Psoas muscle (tissue), 8 donors: ENCODE measurements around the gene L3MBTL1. TPM values are rescaled to one million over a fixed set of nuclear protein-coding genes. Genes with fewer than 3 reads are reported as not detected.
"Not testable (repeated sequence)": the region's sequence is repeated elsewhere in the genome, so short reads cannot be mapped to it uniquely, and the experiment has no call there.

Experiments
- ATAC-seq, 4 donors: fragments of 200-7000 bp; cut with Tn5 transposase; one replicate each; pipeline ENCODE4 v1.9.1; 2020; ENCODE audit warnings: moderate library complexity in 3 of 4, mild to moderate bottlenecking in 2 of 4
- DNase-seq, 2 donors: peaks; one replicate each; pipeline ENCODE4 v3.0.0-alpha.2; 2020
- H3K27ac ChIP-seq: fragments of 200-600 bp; one replicate; pipeline ENCODE4 v1.8.0; 2022
- H3K27me3 ChIP-seq, 3 donors: fragments of 200-600 bp in 1 of 3; one replicate each; pipeline versions ENCODE4 v1.6.1 to v1.8.0; 2013 to 2022; ENCODE audit warnings: low read length in 2 of 3, mild to moderate bottlenecking in 2 of 3, moderate library complexity in 1 of 3; ENCODE audit not compliant: insufficient read depth in 3 of 3
- H3K36me3 ChIP-seq, 2 donors: fragments of 200-600 bp in 1 of 2; one replicate each; pipeline versions ENCODE4 v1.6.1 to v1.8.0; 2013 to 2022; ENCODE audit warnings: low read depth in 1 of 2, mild to moderate bottlenecking in 1 of 2, moderate library complexity in 1 of 2; ENCODE audit not compliant: insufficient read depth in 1 of 2
- H3K4me1 ChIP-seq: fragments of 200-600 bp; one replicate; pipeline ENCODE4 v1.8.0; 2022
- H3K4me3 ChIP-seq: fragments of 200-600 bp; one replicate; pipeline ENCODE4 v1.8.0; 2022; ENCODE audit warnings: mild to moderate bottlenecking
- H3K9me3 ChIP-seq: fragments of 200-600 bp; one replicate; pipeline ENCODE4 v1.8.0; 2022
- WGBS, 3 donors: extraction: QIAGEN DNeasy Blood & Tissue Kit; methylation state at CpG; one replicate each; pipeline versions ENCODE4 v1.1.6 to v1.1.7; 2013; 5-methylcytosine and 5-hydroxymethylcytosine counted together
- intact Hi-C, 2 donors: fragments of 100-400 bp; cut with DNase I; formaldehyde crosslinking; loops; one replicate each; pipeline versions ENCODE4 v1.11.0 to v1.14.2; 2022
- polyA plus RNA-seq, 3 donors: library from polyadenylated mRNA; stranded (reverse); fragments of 200-250 nt; gene quantifications; one replicate each; pipeline ENCODE4 v1.2.3, GENCODE V29; 2013
- total RNA-seq, 4 donors: library from RNA; stranded (reverse); fragmentation: NEBNext Ultra II Directional in 2 of 4; extraction: Animal tissue kit (Norgen Biotek cat#: 25700) in 2 of 4; gene quantifications; one replicate each; pipeline versions ENCODE4 v1.2.1 to v1.2.4, GENCODE V29; 2021 to 2023
- TF ChIP-seq, protein P1 (sequence below): fragments of 200-600 bp; IDR thresholded peaks from one replicate; pipeline ENCODE4 v1.8.0; 2022; ENCODE audit warnings: antibody characterized with exemption
- donor health status: healthy with polysubstance abuse.
- donor health status: DM: no; HTN: no; CAD: no; lungs with moderate emphysema.
- donor health status: Bipolar disorder and iron deficiency.
- donor health status: healthy.
- donor health status: DM: yes; HTN: yes; CAD: no.
- donor health status: DM: no; HTN: no; CAD: no.
- donor health status: DM: no; HTN: no; CAD: no.
- donor health status: DM: yes; HTN: yes; CAD: no.

Gene L3MBTL1
- total and polyA plus RNA-seq, 7 donors = 0.82 to 4.3 (median 3.2) TPM

DNA sequence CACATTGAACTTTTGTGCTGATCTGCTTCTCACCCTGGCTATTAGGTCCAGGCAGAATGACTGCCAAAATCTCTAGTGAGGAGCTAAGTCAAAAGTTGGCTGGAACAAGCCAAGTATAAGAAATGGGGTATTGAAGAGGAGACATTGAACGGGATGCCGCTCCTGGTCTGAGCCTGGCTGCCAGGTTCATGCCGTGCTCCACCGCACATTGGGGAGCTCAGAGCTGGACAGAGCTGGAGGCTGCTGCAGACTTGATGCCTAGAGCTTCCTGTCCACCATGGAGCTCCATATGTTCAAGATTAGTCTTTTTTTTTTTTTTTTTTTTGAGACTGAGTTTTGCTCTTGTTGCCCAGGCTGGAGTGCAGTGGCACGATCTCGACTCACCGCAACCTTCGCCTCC, 79.1 kb downstream of the L3MBTL1 start:
- H3K36me3 ChIP-seq = no peaks in the 10 kb centered on the region
- ATAC-seq (no peak), DNase-seq (no peak)
- H3K4me3 ChIP-seq = no peak overlapping the region
- 80 to 88% (median 83%) methylated on average over 8 of the region's 8 CpGs for WGBS, 3 donors
- intact Hi-C loops = no loop called here
- H3K9me3 ChIP-seq = no peaks in the 10 kb centered on the region
- no peak overlapping the region for H3K27ac ChIP-seq
- no peaks in the 10 kb centered on the region for H3K27me3 ChIP-seq
- TF ChIP-seq, protein P1, sequence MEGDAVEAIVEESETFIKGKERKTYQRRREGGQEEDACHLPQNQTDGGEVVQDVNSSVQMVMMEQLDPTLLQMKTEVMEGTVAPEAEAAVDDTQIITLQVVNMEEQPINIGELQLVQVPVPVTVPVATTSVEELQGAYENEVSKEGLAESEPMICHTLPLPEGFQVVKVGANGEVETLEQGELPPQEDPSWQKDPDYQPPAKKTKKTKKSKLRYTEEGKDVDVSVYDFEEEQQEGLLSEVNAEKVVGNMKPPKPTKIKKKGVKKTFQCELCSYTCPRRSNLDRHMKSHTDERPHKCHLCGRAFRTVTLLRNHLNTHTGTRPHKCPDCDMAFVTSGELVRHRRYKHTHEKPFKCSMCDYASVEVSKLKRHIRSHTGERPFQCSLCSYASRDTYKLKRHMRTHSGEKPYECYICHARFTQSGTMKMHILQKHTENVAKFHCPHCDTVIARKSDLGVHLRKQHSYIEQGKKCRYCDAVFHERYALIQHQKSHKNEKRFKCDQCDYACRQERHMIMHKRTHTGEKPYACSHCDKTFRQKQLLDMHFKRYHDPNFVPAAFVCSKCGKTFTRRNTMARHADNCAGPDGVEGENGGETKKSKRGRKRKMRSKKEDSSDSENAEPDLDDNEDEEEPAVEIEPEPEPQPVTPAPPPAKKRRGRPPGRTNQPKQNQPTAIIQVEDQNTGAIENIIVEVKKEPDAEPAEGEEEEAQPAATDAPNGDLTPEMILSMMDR = no peak
- peaks cover 4% of the 10 kb centered on the region for H3K4me1 ChIP-seq

DNA sequence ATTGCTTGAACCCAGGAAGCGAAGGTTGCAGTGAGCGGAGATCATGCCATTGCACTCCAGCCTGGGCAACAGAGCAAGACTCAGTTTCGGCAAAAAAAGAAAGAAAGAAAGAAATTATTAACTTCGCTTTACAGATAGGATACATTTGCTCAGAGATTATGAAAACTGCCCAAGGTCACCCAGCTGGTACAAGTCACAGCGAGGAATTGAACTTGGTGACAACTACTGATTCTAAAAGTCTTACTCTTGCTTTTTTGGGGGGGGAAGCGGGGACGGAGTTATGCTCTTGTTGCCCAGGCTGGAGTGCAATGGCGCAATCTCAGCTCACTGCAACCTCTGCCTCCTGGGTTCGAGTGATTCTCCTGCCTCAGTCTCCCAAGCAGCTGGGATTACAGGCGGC, 81.0 kb downstream of the L3MBTL1 start:
- H3K27me3 ChIP-seq, H3K9me3 ChIP-seq, H3K36me3 ChIP-seq, DNase-seq, intact Hi-C loops, H3K4me1 ChIP-seq, H3K4me3 ChIP-seq, ATAC-seq, H3K27ac ChIP-seq: not testable (repeated sequence)
- 93 to 97% (median 97%) methylated on average over 10 of the region's 10 CpGs for WGBS, 3 donors

DNA sequence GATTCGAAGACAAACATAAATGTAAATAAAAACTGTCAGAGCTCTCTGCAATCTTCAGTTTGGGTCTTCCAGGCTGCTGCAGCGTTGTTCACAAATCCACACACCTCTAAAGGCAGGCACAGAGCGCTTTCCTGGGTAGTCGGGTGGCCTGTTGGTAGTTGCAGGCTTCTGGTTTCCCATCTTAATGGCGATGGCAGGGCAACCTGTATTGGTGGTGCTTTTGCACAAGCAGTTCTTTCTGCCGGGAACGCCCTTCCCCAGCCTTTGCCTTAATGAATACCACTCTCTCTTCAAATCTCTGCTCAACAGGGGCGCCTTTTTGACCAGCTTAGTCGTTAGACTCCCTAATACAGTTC, 82.5 kb downstream of the L3MBTL1 start:
- Histone ChIP-seq H3K9me3 (no peaks in the 10 kb centered on the region), H3K4me1 (peaks cover 5% of the 10 kb centered on the region), H3K27ac (peak overlapping the region; percentile 79), H3K36me3 (peaks cover 0 to 10% of the 10 kb centered on the region in 2 donors), H3K27me3 (no peaks in the 10 kb centered on the region), H3K4me3 (peak overlapping the region; percentile 89)
- 25 to 33% (median 29%) methylated on average over 8 to 9 of the region's 9 CpGs for WGBS, 3 donors
- intact Hi-C loops = loop anchor here (5.0 kb wide), 1 partner anchor 133 kb away; the partner anchor contains the start of gene SRSF6 (in 2 of the 2)
- TF ChIP-seq, protein P1 = no peak
- ATAC-seq (peak in 1 of 4 donors; percentile 20), DNase-seq (no peak)

DNA sequence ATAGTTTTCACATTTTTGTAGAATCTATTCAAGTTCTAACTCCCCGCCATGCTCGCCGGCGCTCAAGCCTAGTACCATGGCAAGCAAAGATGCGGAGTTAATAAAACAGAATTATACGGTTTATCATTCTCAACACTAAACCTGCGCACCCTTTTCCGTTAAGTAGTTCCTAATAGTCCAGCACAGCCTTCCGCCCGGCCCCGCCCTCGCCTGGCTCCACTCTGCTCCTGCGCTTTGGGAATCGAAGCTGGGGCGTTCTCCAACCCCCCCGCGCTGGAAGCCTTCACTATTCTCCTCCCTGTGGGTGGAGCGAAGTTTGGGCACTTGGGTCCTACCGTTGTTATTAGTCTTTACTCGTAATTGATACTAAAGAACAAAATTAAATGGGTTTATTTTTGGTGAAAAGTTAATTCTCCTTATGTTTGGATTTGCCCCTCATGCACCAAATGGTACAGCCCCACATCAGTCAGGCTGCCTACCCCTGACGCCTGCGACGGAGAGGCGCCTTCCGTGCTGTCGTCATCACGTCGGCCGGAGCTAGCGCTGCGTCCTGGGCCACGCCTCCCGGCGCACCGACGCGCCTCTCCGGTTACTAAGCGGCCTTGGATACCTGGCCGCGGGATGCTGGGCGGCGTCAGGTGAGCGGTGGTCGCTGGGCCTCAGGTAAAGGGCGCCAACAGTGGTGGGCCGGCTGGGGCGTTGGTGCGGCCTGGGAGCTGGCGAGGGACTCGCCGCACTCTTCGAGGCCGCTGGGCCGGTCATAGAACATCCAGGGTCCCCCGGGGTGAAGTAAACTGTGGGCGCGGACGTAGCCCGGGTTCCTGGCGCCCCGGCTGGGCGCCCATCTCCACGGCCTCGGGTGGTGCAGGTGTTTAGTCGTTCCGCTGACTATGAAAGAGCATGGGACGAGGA, 83.2 kb downstream of the L3MBTL1 start, which contains the start of gene IFT52:
IFT52 (plus strand) TSS at position 546 of the 912 bp plus-strand sequence. CDS start 3,762 bp downstream, outside the sequence.
- Histone ChIP-seq H3K9me3 (no peaks in the 10 kb centered on the region), H3K27ac (peak within 1 kb of the TSS; percentile 79), H3K4me3 (peak within 1 kb of the TSS; percentile 89), H3K27me3 (no peaks in the 10 kb centered on the region), H3K36me3 (peaks cover 0 to 16% of the 10 kb centered on the region in 2 donors), H3K4me1 (peaks cover 5% of the 10 kb centered on the region)
- TF ChIP-seq, protein P1 = no peak
- intact Hi-C loops = loop anchor here (5.0 kb wide), 1 partner anchor 133 kb away; the partner anchor contains the start of gene SRSF6 (in 2 of the 2)
- WGBS, 3 donors = 0% methylated on average over 68 of the region's 68 CpGs
- ATAC-seq = peak; percentile 99 to 100 (median 100)
- peak; percentile 92 to 96 for DNase-seq

Other genes with a start within 250 kb of the L3MBTL1 start
- gene SRSF6, start 49.8 kb upstream of the L3MBTL1 start, total RNA-seq = 10 to 100 TPM; 33.8 to 76.9 (median 53.3) TPM
- gene SRSF6, start 49.8 kb upstream of the L3MBTL1 start, polyA plus RNA-seq = 10 to 100 TPM; 26.3 to 38.9 (median 26.7) TPM
- under 1 TPM in 1 of 4 donors, not detected in 3; 0.13 TPM for gene SGK2, start 51.3 kb downstream of the L3MBTL1 start, total RNA-seq
- under 1 TPM; 0.04 to 0.53 (median 0.16) TPM for gene SGK2, start 51.3 kb downstream of the L3MBTL1 start, polyA plus RNA-seq
- 1 to 10 TPM; 2.5 to 5.3 (median 3.7) TPM for gene IFT52, start 83.2 kb downstream of the L3MBTL1 start, total RNA-seq
- gene IFT52, start 83.2 kb downstream of the L3MBTL1 start, polyA plus RNA-seq = 1 to 10 TPM; 2.9 to 4.9 (median 3.0) TPM
- gene MYBL2, start 159.4 kb downstream of the L3MBTL1 start, total RNA-seq = under 1 TPM in 1 of 4 donors, not detected in 3; 0.17 TPM
- gene MYBL2, start 159.4 kb downstream of the L3MBTL1 start, polyA plus RNA-seq = under 1 TPM in 2 of 3 donors, not detected in 1; 0.05 to 0.10 TPM
- not detected for gene GTSF1L, start 219.3 kb downstream of the L3MBTL1 start, total RNA-seq
- not detected for gene GTSF1L, start 219.3 kb downstream of the L3MBTL1 start, polyA plus RNA-seq